ENCODE data around the gene TMEM255B. TPM values are rescaled to one million over a fixed set of nuclear protein-coding genes. Genes with fewer than 3 reads are reported as not detected.

TMEM255B gene
- total RNA-seq, 1 experiment from 2014 or later = 7.7 TPM

DNA sequence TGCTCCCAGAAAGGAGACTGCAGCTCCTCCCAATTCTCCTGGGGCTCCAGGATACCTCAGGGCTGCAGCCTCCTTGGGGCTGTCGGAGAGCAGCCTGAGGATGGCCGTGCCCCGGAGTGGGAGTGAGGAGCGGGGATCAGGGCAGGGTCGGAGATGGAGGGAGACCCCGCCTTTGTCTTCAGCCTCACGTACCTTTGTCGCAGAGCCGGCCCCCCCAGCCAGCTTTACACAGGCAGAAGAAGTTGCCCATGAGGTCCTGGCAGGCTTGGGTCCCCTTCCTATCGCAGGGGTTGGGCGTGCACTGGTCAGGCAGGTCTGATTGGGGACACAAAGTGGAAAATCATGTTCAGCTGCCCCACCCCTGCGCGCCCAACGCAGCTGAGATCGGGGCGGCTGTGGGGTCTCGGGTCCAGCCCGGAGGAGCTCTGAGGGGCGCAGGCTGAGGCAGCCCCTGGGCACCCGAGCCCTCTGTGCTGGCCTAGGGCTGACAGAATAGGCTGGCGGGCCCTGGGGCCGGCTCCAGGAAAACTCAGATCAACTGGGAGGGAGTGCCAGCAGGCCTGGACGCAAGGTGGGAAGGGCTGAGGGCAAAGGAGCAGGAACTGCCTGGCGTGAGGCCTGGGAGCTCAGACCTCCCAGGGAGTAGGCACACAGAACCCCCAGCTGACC lies 80.6 kb downstream of the TMEM255B start:
- H3K4me3 ChIP-seq (replicated peaks in 1 of 2; ENCODE audit: low read depth in 1 of 2, low read length in 2 of 2) = no peak overlapping the region
- peak overlapping the region; percentile 100; the same call in 1 of the 2 replicates for H3K27ac ChIP-seq (ENCODE audit: low read depth, low read length)
- no peaks in the 10 kb centered on the region; a peak in 1 of 4 replicates for H3K36me3 ChIP-seq (ENCODE audit: control insufficient read depth in 1 of 2, insufficient read depth in 2 of 2, low read length in 2 of 2)
- H3K27me3 ChIP-seq (ENCODE audit: insufficient read depth, low read length) = no peaks in the 10 kb centered on the region
- H3K79me2 ChIP-seq (ENCODE audit: insufficient read depth, low read length) = no peaks in the 10 kb centered on the region; the same call in 1 of the 2 replicates
- H3K9ac ChIP-seq (ENCODE audit: low read length) = no peak overlapping the region
- DNase-seq (ENCODE audit: low read depth, low spot score) = no peak
- CTCF ChIA-PET = interaction anchor here (0.9 kb wide), 1 partner anchor 108 kb away, joined by 3 read pairs; no protein-coding TSS in a partner anchor
- no peaks in the 10 kb centered on the region for H4K20me1 ChIP-seq (ENCODE audit: insufficient read depth)
- ATAC-seq = no peak
- H2AFZ ChIP-seq (ENCODE audit: low read depth, low read length, poor library complexity, severe bottlenecking) = no peak overlapping the region
- POLR2A ChIA-PET = no interaction called here
- no TSS peak for BruUV-seq (replicated peaks)
- peak overlapping the region; percentile 3; the same call in 1 of the 2 replicates for H3K4me2 ChIP-seq (ENCODE audit: low read length)
- TF ChIP-seq, protein P1, sequence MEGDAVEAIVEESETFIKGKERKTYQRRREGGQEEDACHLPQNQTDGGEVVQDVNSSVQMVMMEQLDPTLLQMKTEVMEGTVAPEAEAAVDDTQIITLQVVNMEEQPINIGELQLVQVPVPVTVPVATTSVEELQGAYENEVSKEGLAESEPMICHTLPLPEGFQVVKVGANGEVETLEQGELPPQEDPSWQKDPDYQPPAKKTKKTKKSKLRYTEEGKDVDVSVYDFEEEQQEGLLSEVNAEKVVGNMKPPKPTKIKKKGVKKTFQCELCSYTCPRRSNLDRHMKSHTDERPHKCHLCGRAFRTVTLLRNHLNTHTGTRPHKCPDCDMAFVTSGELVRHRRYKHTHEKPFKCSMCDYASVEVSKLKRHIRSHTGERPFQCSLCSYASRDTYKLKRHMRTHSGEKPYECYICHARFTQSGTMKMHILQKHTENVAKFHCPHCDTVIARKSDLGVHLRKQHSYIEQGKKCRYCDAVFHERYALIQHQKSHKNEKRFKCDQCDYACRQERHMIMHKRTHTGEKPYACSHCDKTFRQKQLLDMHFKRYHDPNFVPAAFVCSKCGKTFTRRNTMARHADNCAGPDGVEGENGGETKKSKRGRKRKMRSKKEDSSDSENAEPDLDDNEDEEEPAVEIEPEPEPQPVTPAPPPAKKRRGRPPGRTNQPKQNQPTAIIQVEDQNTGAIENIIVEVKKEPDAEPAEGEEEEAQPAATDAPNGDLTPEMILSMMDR (IDR thresholded peaks at IDR 0.05 in 2 of 3, conservative IDR thresholded peaks at IDR 0.05 in 1 of 3; ENCODE audit: borderline replicate concordance in 1 of 3, insufficient read depth in 1 of 3, low read depth in 2 of 3, low read length in 2 of 3) = no peak
- no peak for TF ChIP-seq SRF (IDR thresholded peaks at IDR 0.05; ENCODE audit: low read depth)
- TF ChIP-seq POLR2A (IDR thresholded peaks at IDR 0.05; ENCODE audit: borderline replicate concordance, extremely low read depth, insufficient read depth, insufficient read length) = no peak
- no peak for TF ChIP-seq ZFX (IDR thresholded peaks at IDR 0.05)
- no peak for TF ChIP-seq FOSL1 (IDR thresholded peaks at IDR 0.05; ENCODE audit: low read depth)
- no peak for TF ChIP-seq POLR2AphosphoS5 (IDR thresholded peaks at IDR 0.05; ENCODE audit: low read depth, low read length)
- TF ChIP-seq SP1 (IDR thresholded peaks at IDR 0.05; ENCODE audit: low read depth) = no peak
- TF ChIP-seq, protein P2, sequence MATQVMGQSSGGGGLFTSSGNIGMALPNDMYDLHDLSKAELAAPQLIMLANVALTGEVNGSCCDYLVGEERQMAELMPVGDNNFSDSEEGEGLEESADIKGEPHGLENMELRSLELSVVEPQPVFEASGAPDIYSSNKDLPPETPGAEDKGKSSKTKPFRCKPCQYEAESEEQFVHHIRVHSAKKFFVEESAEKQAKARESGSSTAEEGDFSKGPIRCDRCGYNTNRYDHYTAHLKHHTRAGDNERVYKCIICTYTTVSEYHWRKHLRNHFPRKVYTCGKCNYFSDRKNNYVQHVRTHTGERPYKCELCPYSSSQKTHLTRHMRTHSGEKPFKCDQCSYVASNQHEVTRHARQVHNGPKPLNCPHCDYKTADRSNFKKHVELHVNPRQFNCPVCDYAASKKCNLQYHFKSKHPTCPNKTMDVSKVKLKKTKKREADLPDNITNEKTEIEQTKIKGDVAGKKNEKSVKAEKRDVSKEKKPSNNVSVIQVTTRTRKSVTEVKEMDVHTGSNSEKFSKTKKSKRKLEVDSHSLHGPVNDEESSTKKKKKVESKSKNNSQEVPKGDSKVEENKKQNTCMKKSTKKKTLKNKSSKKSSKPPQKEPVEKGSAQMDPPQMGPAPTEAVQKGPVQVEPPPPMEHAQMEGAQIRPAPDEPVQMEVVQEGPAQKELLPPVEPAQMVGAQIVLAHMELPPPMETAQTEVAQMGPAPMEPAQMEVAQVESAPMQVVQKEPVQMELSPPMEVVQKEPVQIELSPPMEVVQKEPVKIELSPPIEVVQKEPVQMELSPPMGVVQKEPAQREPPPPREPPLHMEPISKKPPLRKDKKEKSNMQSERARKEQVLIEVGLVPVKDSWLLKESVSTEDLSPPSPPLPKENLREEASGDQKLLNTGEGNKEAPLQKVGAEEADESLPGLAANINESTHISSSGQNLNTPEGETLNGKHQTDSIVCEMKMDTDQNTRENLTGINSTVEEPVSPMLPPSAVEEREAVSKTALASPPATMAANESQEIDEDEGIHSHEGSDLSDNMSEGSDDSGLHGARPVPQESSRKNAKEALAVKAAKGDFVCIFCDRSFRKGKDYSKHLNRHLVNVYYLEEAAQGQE (IDR thresholded peaks at IDR 0.05; ENCODE audit: low read depth) = no peak
- TF ChIP-seq RAD21 (IDR thresholded peaks at IDR 0.05; ENCODE audit: low read depth) = no peak
- no peak for TF ChIP-seq EGR1 (IDR thresholded peaks at IDR 0.05; ENCODE audit: low read depth)
- TF ChIP-seq CBX3 (IDR thresholded peaks at IDR 0.05; ENCODE audit: low read depth) = no peak
- TF ChIP-seq, protein P3, sequence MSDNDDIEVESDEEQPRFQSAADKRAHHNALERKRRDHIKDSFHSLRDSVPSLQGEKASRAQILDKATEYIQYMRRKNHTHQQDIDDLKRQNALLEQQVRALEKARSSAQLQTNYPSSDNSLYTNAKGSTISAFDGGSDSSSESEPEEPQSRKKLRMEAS (IDR thresholded peaks at IDR 0.05) = no peak
- no peak for TF ChIP-seq TCF7L2 (IDR thresholded peaks at IDR 0.05; ENCODE audit: borderline replicate concordance, extremely low read depth, insufficient read depth, insufficient read length)
- no peak for TF ChIP-seq CEBPB (IDR thresholded peaks at IDR 0.05; ENCODE audit: low read depth)
- TF ChIP-seq, protein P4, sequence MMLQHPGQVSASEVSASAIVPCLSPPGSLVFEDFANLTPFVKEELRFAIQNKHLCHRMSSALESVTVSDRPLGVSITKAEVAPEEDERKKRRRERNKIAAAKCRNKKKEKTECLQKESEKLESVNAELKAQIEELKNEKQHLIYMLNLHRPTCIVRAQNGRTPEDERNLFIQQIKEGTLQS (IDR thresholded peaks at IDR 0.05) = no peak
- no peak for TF ChIP-seq SIN3A (IDR thresholded peaks at IDR 0.05; ENCODE audit: low read depth)
- H3K9me3 ChIP-seq (ENCODE audit: control insufficient read depth in 1 of 2, insufficient read depth in 1 of 2, low read depth in 1 of 2, low read length in 2 of 2) = no peaks in the 10 kb centered on the region
- intact Hi-C loops (cut with micrococcal nuclease) = no loop called here
- H3K9me2 ChIP-seq (ENCODE audit: insufficient read depth) = no peaks in the 10 kb centered on the region
- peaks cover 29 to 45% of the 10 kb centered on the region in 2 experiments for H3K4me1 ChIP-seq (ENCODE audit: control insufficient read depth in 1 of 2, insufficient read depth in 2 of 2, low read length in 2 of 2)
- RAD21 ChIA-PET (ENCODE audit: low non-redundant PET in 1 of 2, low total read pairs in 2 of 2, uncharacterized antibody in 2 of 2, unreplicated experiment in 2 of 2) = no interaction called here
